Forelimb muscle (tissue), 1 donor: ENCODE data around the gene EXOC6. TPM values are rescaled to one million over a fixed set of nuclear protein-coding genes. Genes with fewer than 3 reads are reported as not detected.

Source experiments
- DNase-seq: peaks from one replicate; pipeline ENCODE4 v3.0.0-alpha.2; 2013; ENCODE audit warnings: low read depth
- polyA plus RNA-seq: library from polyadenylated mRNA; unstranded; fragments of 120-200 nt; gene quantifications from one replicate; pipeline ENCODE4 v1.2.1, GENCODE V29; 2013; ENCODE audit not compliant: insufficient read length

EXOC6 gene
- polyA plus RNA-seq, 1 donor = 35.4 TPM

- DNase-seq = no peak
These were observed 216.7 kb downstream of the EXOC6 start for GRCh38 chr10:93064874-93065660.

DNA sequence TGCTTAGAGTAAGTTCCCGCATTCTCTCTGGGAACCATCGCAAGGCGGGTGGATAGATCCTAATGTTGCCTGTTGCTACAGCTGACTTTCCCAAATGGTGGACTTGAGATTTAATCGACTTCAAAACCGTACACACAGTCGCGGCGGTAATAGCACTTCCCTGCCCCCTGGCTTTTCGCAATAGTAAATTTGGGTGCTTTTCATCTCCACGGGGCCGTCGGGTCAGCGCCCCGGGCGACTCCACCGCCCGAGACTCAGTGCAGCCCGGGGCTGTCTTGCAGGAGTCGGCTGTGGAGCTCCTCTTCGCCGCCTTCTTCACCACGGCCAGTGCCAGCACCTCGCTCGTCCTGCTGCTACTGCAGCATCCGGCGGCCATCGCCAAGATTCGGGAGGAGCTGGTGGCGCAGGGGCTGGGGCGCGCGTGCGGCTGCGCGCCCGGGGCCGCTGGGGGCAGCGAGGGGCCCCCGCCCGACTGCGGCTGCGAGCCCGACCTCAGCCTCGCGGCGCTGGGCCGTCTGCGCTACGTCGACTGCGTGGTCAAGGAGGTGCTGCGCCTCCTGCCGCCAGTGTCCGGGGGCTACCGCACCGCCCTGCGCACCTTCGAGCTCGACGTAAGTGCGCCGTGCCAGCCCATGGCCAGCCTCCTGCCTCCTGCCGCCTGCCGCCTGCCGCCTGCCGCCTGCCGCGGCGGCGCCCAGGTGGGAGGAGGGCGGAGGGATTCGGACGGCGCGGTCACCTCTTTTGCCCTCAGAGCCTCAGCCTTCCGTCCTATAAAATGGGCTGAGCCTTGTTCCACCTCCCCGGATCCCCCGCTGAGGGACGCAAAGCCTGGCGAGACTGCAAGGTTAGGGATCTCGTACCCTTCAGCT is 217.6 kb downstream of the EXOC6 start:
- DNase-seq = no peak

GRCh38 chr10:93066544-93066913 is 218.2 kb downstream of the EXOC6 start:
- no peak for DNase-seq

DNA sequence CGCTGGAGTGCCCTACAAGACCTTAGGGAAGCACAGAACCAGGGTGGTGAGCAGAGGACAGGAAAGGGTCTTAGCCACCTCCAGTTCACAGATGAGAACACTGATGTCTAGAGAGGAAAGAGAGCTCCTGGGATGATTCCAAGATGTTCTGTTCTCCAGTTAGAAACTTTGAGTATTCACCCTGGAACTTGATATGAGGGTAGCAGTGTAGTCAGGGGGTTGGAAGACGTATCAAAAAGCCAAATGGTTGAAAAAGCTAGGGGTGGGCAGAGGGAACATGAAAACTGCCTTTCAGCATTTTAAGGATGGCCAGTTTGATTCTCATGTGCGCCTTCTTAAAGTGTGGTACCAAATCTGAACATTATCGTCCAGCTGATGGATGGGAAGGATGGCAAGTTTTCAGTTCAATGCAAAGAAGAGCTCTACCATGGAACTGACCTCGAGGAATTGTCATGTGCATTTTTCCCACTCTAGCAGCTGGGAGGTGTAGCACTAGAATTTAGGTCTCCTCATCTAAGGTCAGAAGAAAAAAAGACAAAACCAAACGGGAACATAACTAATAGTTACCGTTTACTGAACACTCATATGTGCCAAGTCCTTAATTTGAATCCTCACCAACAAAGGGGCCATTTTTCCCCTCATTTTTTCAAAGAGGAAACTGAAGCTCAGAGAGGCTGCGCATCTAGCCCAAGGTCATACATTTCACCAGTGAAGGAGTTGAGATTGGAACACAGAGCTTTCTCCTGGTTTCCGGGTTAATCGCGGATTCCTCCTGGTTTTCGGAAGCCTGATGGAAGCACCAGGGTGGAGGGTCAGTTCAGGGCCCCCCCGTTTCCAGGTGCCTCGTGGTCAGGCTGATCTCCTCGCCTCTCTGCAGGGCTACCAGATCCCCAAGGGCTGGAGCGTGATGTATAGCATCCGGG is 219.4 kb downstream of the EXOC6 start:
- DNase-seq = no peak

- no peak for DNase-seq
These were observed 220.3 kb downstream of the EXOC6 start for GRCh38 chr10:93068411-93069244.

- no peak for DNase-seq
These were observed 220.9 kb downstream of the EXOC6 start for GRCh38 chr10:93069245-93069561.

DNA sequence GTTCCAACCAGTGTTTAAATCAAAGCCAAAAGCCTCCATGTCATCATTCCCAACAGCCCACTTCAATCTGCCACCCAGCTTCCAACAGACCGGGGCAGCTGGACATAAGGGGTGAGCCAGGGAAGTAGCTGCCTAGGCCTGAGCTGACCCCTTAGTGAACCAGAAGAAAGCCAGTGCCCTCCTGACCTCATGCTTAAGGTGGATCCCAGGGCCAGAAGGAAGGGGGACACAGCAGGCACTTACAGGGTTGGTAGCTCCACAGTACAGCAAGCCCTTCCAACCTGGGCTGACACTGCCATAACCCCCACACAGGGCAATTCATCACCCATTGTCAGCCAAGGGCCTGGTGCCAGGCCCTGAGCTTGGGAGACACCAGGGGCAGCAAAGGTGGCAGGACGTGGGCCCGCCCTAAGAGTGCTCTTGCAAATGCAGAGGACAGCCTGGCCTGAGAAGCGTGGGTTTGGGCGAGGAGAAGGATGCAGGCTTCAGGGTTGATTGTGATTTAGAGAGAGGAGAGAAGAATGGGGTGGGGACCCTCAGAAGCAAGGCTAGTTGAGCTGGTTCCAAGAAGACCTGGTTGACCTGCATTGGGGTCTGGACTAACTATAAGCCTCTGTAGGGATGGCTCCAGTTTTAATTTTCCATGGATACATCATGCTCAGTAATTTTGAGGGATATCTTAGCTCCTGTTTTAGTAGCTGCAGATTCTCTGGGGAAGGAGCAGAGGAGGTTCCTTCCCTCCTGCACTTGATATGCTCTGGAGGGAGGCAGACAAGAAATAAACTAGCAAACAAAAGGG is 222.3 kb downstream of the EXOC6 start:
- DNase-seq = no peak

GRCh38 chr10:93071177-93071472 is 222.8 kb downstream of the EXOC6 start:
- no peak for DNase-seq

GRCh38 chr10:93071674-93072224 is 223.4 kb downstream of the EXOC6 start:
- no peak for DNase-seq

- no peak for DNase-seq
These were observed 223.9 kb downstream of the EXOC6 start for GRCh38 chr10:93072225-93072712.

DNA sequence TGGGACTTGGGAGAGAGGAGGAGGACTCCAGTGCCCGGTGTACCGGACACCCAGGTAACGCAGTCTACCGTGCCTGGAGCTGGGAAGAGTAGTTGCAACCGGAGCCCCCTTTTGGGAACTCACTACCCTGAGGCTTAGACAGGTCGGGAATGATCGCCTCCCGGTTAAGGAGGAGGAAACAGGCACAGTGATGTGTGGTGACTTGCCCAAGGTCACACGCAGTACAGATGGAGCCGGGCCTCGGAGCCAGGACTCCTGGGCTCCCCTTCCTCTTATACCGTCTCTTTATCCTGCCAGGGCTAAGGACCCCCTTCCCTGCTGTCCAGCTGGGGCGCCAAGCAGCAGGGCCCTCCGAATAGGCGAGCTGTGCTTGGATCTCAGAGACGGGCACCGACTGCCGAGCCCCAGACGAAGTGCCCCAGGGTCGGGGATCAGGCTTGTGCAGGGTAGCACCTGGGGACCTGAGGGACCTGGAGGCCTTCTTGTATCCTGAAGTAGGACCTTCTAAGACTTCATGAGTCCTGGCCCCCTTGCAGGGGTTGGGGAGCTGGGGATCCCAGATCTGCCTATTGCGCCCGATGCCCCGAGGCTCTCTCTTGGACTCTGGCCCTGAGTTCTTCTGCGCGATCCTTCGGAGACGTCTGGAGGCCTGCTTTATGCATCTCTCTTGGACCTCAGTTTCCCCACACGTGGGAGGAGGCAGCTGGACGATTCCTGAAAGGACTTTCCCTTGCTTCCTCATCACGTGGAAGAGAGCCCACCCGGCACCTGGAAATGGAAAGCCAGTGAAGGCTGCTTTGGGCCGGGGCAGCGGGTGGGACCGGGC is 224.6 kb downstream of the EXOC6 start:
- DNase-seq = no peak

GRCh38 chr10:93073539-93074146 is 225.3 kb downstream of the EXOC6 start, which contains the start of gene CYP26A1:
CYP26A1 (plus strand) TSS chr10:93073893; CDS start chr10:93073935, 42 bp downstream.
- DNase-seq = no peak

DNA sequence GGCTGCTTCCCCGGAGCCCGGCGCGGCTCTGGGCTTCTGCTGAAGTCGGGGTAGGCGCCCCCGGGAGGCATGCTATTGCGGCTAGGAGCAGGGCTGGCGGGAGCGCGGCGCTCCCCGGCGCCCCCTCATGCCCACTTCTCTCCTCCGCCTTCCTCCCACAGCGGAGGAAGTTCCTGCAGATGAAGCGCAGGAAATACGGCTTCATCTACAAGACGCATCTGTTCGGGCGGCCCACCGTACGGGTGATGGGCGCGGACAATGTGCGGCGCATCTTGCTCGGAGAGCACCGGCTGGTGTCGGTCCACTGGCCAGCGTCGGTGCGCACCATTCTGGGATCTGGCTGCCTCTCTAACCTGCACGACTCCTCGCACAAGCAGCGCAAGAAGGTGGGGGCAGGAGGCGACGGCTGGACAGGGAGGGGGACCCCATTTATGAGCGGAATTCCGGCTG is 225.9 kb downstream of the EXOC6 start:
- DNase-seq = no peak

- DNase-seq = no peak
These were observed 226.5 kb downstream of the EXOC6 start for GRCh38 chr10:93074597-93075368.

DNA sequence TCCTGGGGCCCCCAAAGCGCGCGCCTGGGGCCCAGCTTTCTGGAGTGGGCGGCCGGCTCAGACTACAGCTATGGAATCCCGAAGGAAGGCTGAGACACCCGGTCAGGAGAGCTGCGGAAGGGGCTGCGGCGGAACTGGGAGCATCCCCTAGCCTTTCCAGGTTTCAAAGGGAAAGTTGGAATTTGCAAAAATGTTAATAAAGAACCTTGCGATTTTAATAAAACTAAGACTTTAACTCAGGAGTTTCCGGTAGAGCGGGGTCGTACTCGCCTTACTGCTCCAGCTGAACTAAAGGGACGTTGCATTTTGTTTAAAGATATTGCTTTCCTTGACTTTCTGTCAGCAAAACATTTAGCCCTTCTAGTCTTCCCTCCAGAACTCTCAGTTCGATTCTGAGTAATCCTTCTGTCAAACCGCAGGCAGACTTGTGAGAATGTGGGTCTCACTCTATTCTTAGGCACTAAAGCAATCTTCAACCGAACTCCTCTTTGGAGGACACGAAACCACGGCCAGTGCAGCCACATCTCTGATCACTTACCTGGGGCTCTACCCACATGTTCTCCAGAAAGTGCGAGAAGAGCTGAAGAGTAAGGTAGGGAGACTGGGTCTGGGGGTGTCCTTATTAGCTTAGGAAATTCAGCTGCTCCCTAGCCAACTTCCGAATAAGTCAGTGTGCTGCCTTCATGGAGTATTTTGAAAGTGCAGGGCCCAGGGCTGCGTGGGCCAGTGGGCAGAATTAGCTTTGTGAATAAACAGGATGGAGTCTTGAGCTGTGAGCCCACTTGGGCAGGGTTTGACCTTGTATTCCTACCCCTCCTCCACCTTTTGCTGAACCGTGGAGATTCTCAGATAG is 227.3 kb downstream of the EXOC6 start:
- no peak for DNase-seq

GRCh38 chr10:93076871-93077270 is 228.6 kb downstream of the EXOC6 start:
- no peak for DNase-seq

DNA sequence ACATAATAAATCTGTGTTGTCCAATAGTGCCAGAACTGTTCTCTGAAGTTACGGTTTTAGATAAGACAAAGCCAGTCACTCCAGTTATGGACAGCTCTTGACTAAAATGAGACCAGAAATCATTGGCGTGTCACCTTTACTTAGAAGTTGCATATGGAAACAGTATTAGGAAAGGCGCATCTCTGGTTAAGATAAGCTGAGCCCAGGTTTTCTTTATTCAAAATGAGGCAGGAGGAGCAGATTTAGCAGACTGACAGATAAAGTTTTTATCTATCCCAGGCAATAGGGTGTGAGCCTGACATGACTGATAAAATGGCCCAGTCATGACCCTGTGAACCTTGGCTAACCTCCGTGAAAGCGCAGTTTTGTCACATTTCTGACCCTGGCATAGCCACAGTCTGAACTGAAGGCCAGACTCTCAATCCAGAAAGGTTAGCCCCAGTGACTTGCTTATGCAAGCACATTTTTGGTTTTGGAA is 229.6 kb downstream of the EXOC6 start:
- DNase-seq = no peak
